AG08395 (cell line): Measurements from ENCODE around the gene SENP1.
"Not testable (repeated sequence)": the region's sequence is repeated elsewhere in the genome, so short reads cannot be mapped to it uniquely, and the experiment has no call there.

Experiments
- DNase-seq: peaks from one replicate; pipeline ENCODE4 v3.0.0; 2012; ENCODE audit warnings: mixed read lengths, low spot score

The SENP1 gene

GRCh38 chr12:48111312-48111693 is 5.4 kb upstream of the SENP1 start:
- not testable (repeated sequence) for DNase-seq

GRCh38 chr12:48110691-48111311 is 4.9 kb upstream of the SENP1 start:
- DNase-seq, result no peak

GRCh38 chr12:48109424-48109823 is 3.5 kb upstream of the SENP1 start:
- no peak for DNase-seq

GRCh38 chr12:48106681-48107613 is 1.1 kb upstream of the SENP1 start:
- no peak for DNase-seq

- no peak for DNase-seq
These were observed 485 bp downstream of the SENP1 start for GRCh38 chr12:48105321-48105866.

- DNase-seq, result no peak
These were observed 1.3 kb downstream of the SENP1 start for GRCh38 chr12:48104531-48104930.

- no peak for DNase-seq
These were observed 13.3 kb downstream of the SENP1 start for GRCh38 chr12:48092611-48093010.

GRCh38 chr12:48086327-48086726 is 19.6 kb downstream of the SENP1 start:
- no peak for DNase-seq

- DNase-seq, result no peak
These were observed 20.9 kb downstream of the SENP1 start for GRCh38 chr12:48084841-48085460.

GRCh38 chr12:48084066-48084465 is 21.8 kb downstream of the SENP1 start:
- no peak for DNase-seq

- no peak for DNase-seq
These were observed 25.1 kb downstream of the SENP1 start for GRCh38 chr12:48080821-48081220.

- no peak for DNase-seq
These were observed 25.6 kb downstream of the SENP1 start for GRCh38 chr12:48080285-48080684.

- peak; percentile 17 for DNase-seq
These were observed 27.0 kb downstream of the SENP1 start for GRCh38 chr12:48078901-48079300.

GRCh38 chr12:48077111-48077510 is 28.8 kb downstream of the SENP1 start:
- no peak for DNase-seq

- DNase-seq, result no peak
These were observed 30.0 kb downstream of the SENP1 start for GRCh38 chr12:48075832-48076231.

GRCh38 chr12:48074266-48074665 is 31.6 kb downstream of the SENP1 start:
- DNase-seq, result no peak

- no peak for DNase-seq
These were observed 33.6 kb downstream of the SENP1 start for GRCh38 chr12:48072266-48072665.

- no peak for DNase-seq
These were observed 34.1 kb downstream of the SENP1 start for GRCh38 chr12:48071808-48072207.

- DNase-seq, result no peak
These were observed 35.1 kb downstream of the SENP1 start for GRCh38 chr12:48070731-48071130.

- no peak for DNase-seq
These were observed 35.8 kb downstream of the SENP1 start for GRCh38 chr12:48070033-48070432.

GRCh38 chr12:48069241-48069640 is 36.6 kb downstream of the SENP1 start:
- DNase-seq, result no peak

- no peak for DNase-seq
These were observed 37.4 kb downstream of the SENP1 start for GRCh38 chr12:48068457-48068856.
